BE2C (cell line): ENCODE results near the gene PNPLA7.

ENCODE experiments used
- DNase-seq: peaks from one replicate; pipeline ENCODE4 v3.0.0-alpha.2; 2020
- H3K27me3 ChIP-seq: fragments of 250-450 bp; sonication (Bioruptor Pico); 2 replicates; pipeline ENCODE4 v1.5.1; 2020; ENCODE audit warnings: mild to moderate bottlenecking
- H3K36me3 ChIP-seq: fragments of 250-450 bp; sonication (Bioruptor Pico); 2 replicates; pipeline ENCODE4 v1.5.1; 2020; ENCODE audit warnings: mild to moderate bottlenecking
- H3K4me1 ChIP-seq: fragments of 250-450 bp; sonication (Bioruptor Pico); 2 replicates; pipeline ENCODE4 v1.5.1; 2020
- H3K4me3 ChIP-seq: 2 replicates; pipeline ENCODE4 v1.5.1; 2011; ENCODE audit warnings: low read depth, low read length
- H3K9me3 ChIP-seq: fragments of 250-450 bp; sonication (Bioruptor Pico); 2 replicates; pipeline ENCODE4 v1.5.1; 2020
- CTCF ChIP-seq: IDR thresholded peaks from 2 replicates; pipeline ENCODE4 v1.5.1; 2012; ENCODE audit warnings: mild to moderate bottlenecking, low read depth, low read length

Gene PNPLA7

DNA sequence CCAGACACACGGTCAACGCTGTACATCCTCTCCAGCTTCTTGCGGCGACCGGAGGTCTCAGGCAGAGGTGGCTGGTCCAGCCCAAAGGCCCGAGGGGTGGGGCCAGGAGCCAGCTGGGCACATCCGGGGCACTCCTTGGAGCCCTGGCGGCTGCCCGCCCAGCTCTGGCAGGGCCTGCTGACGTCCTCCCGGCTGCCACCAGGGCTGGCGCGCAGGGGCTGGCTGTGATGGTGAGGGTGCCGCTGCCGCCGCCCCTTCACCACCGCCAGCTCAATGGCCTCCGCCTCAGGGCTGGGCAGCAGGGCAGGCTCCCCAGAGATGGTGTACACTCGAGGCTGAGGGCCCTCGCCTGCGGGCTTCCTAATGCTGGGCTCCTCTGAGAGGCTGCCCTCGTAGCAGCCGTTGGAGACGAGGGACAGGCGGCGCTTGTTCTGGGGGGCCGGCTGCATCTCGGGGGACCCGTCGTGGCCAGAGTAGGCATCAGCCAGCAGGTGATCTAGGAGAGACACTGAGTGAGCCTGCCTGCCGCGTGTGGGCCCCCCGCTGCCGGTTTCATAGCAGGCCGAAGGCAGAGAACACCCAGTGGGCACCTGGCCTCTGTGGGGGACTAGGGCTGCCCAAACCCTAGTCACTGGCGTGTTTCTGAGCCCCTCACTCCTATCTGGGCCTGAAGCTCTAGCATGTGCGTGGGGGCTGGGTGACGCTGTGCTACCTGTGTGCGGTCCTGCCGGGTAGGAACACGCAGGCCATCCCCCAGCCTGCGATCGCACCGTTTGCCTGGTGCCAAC, 92.6 kb downstream of the PNPLA7 start:
- H3K4me1 ChIP-seq: peaks cover 37% of the 10 kb centered on the region
- DNase-seq: peak; percentile 20
- H3K27me3 ChIP-seq: no peaks in the 10 kb centered on the region
- peak overlapping the region; percentile 85 for H3K4me3 ChIP-seq
- no peaks in the 10 kb centered on the region for H3K9me3 ChIP-seq
- H3K36me3 ChIP-seq: peaks cover 47% of the 10 kb centered on the region
- no peak for TF ChIP-seq CTCF

GRCh38 chr9:137456864-137457405, 93.3 kb downstream of the PNPLA7 start:
- DNase-seq: no peak
- Histone ChIP-seq H3K9me3 (no peaks in the 10 kb centered on the region), H3K27me3 (no peaks in the 10 kb centered on the region), H3K4me3 (no peak overlapping the region), H3K36me3 (peaks cover 50% of the 10 kb centered on the region), H3K4me1 (peaks cover 37% of the 10 kb centered on the region)
- TF ChIP-seq CTCF: no peak

GRCh38 chr9:137456061-137456863, 93.9 kb downstream of the PNPLA7 start:
- no peak for TF ChIP-seq CTCF
- Histone ChIP-seq H3K4me1 (peaks cover 37% of the 10 kb centered on the region), H3K4me3 (no peak overlapping the region), H3K27me3 (no peaks in the 10 kb centered on the region), H3K36me3 (peaks cover 50% of the 10 kb centered on the region), H3K9me3 (no peaks in the 10 kb centered on the region)
- DNase-seq: no peak

DNA sequence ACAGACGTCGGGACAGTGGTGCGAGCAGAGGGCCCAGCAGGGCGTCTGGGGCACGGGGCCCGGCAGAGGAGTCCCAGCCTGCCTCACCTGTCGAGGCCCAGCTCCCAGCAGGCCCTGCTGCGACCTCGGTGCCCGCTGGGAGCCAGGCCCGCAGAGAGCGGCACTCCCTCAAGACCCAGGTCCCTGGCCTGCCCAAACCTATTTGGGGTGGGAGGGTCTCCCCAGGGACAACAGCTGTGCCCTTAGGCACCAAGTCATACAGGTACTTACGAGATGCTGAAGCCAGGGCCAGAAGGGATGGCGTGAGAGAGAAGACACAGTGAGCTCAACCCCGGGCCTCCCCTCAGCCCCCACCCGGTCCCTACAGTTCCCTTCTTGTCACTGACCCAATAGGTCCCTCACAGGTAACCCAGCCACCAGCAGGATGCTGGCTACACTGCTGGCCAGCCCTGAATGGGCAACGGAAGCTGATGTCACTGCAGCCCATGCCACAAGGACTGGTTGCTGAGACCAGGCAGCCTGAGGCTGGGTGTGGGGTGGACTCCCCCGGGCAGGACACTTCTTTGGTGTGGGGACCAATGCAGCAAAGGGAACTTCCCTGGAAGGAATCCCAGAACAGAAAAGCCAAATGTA, 94.7 kb downstream of the PNPLA7 start:
- H3K4me1 ChIP-seq: peaks cover 37% of the 10 kb centered on the region

More for the DNA sequence above, 94.7 kb downstream of the PNPLA7 start:
- no peak for TF ChIP-seq CTCF
- H3K36me3 ChIP-seq: peaks cover 50% of the 10 kb centered on the region
- no peaks in the 10 kb centered on the region for H3K9me3 ChIP-seq
- no peak for DNase-seq
- H3K27me3 ChIP-seq: no peaks in the 10 kb centered on the region
- H3K4me3 ChIP-seq: no peak overlapping the region
